Liver (tissue), 9 donors: ENCODE data around the gene TGFBR3L. TPM values are rescaled to one million over a fixed set of nuclear protein-coding genes. Genes with fewer than 3 reads are reported as not detected.

Source experiments
- DNase-seq: peaks from one replicate; pipeline ENCODE4 v3.0.0-alpha.2; 2017; ENCODE audit warnings: low spot score
- H3K27ac ChIP-seq, 2 donors: one replicate each; pipeline ENCODE4 v1.7.0; 2013; ENCODE audit warnings: inconsistent platforms in 2 of 2, low read length in 2 of 2, control low read depth in 1 of 2, low read depth in 1 of 2, mild to moderate bottlenecking in 1 of 2
- H3K27me3 ChIP-seq, 4 donors: one replicate each; pipeline versions ENCODE4 v1.6.1 to v1.7.0; 2013; ENCODE audit warnings: low read length in 3 of 4, inconsistent platforms in 1 of 4, mild to moderate bottlenecking in 1 of 4, moderate library complexity in 1 of 4; ENCODE audit not compliant: control insufficient read depth in 4 of 4, insufficient read depth in 4 of 4
- H3K36me3 ChIP-seq, 4 donors: one replicate each; pipeline versions ENCODE4 v1.6.1 to v1.7.0; 2013; ENCODE audit warnings: low read length in 3 of 4, mild to moderate bottlenecking in 3 of 4, low read depth in 1 of 4, moderate library complexity in 1 of 4; ENCODE audit not compliant: control insufficient read depth in 4 of 4, insufficient read depth in 3 of 4
- H3K4me1 ChIP-seq, 4 donors: one replicate each; pipeline versions ENCODE4 v1.6.1 to v1.7.0; 2013; ENCODE audit warnings: low read length in 3 of 4, mild to moderate bottlenecking in 3 of 4, moderate library complexity in 1 of 4; ENCODE audit not compliant: control insufficient read depth in 4 of 4, insufficient read depth in 4 of 4
- H3K4me3 ChIP-seq, 3 donors: one replicate each; pipeline versions ENCODE4 v1.6.1 to v1.7.0; 2013; ENCODE audit warnings: low read length in 3 of 3, control low read depth in 1 of 3, low read depth in 1 of 3, mild to moderate bottlenecking in 1 of 3
- H3K9ac ChIP-seq, 2 donors: one replicate each; pipeline ENCODE4 v1.7.0; 2013; ENCODE audit warnings: low read length in 2 of 2, mild to moderate bottlenecking in 2 of 2, moderate library complexity in 2 of 2, control low read depth in 1 of 2, low read depth in 1 of 2
- H3K9me3 ChIP-seq, 4 donors: one replicate each; pipeline versions ENCODE4 v1.6.1 to v1.7.0; 2013; ENCODE audit warnings: low read length in 3 of 4; ENCODE audit not compliant: control insufficient read depth in 4 of 4
- EGR1 ChIP-seq, 2 donors: IDR thresholded peaks; 2 replicates each; pipeline ENCODE4 v1.6.1; 2016 to 2018; ENCODE audit warnings: antibody characterized with exemption in 2 of 2, low read depth in 2 of 2
- FOXA2 ChIP-seq: IDR thresholded peaks from 2 replicates; pipeline ENCODE4 v1.6.1; 2016; ENCODE audit warnings: antibody characterized with exemption
- HNF4A ChIP-seq, 2 donors: conservative IDR thresholded peaks; 2 replicates each; pipeline ENCODE4 v1.6.1; 2016; ENCODE audit warnings: antibody characterized with exemption in 2 of 2, mild to moderate bottlenecking in 2 of 2
- HNF4G ChIP-seq: IDR thresholded peaks from 2 replicates; pipeline ENCODE4 v1.6.1; 2016; ENCODE audit warnings: antibody characterized with exemption
- JUND ChIP-seq, 2 donors: IDR thresholded peaks; 2 replicates each; pipeline ENCODE4 v1.6.1; 2016; ENCODE audit warnings: antibody characterized with exemption in 2 of 2
- MAX ChIP-seq: IDR thresholded peaks from 2 replicates; pipeline ENCODE4 v1.6.1; 2016; ENCODE audit warnings: antibody characterized with exemption
- NR2F2 ChIP-seq: IDR thresholded peaks from 2 replicates; pipeline ENCODE4 v1.6.1; 2016; ENCODE audit warnings: antibody characterized with exemption
- RAD21 ChIP-seq, 2 donors: IDR thresholded peaks; 2 replicates each; pipeline ENCODE4 v1.6.1; 2016; ENCODE audit warnings: antibody characterized with exemption in 2 of 2, mild to moderate bottlenecking in 2 of 2
- REST ChIP-seq: IDR thresholded peaks from 2 replicates; pipeline ENCODE4 v1.6.1; 2016; ENCODE audit warnings: antibody characterized with exemption, mild to moderate bottlenecking
- SP1 ChIP-seq: IDR thresholded peaks from 2 replicates; pipeline ENCODE4 v1.6.1; 2018; ENCODE audit warnings: antibody characterized with exemption, mild to moderate bottlenecking
- TAF1 ChIP-seq: conservative IDR thresholded peaks from 2 replicates; pipeline ENCODE4 v1.6.1; 2016; ENCODE audit warnings: antibody characterized with exemption, mild to moderate bottlenecking
- YY1 ChIP-seq: IDR thresholded peaks from 2 replicates; pipeline ENCODE4 v1.6.1; 2016; ENCODE audit warnings: antibody characterized with exemption, mild to moderate bottlenecking
- WGBS: extraction: QIAGEN DNeasy Blood & Tissue Kit; methylation state at CpG from one replicate; pipeline ENCODE4 v1.1.7; 2013; 5-methylcytosine and 5-hydroxymethylcytosine counted together
- polyA plus RNA-seq, 2 donors: library from polyadenylated mRNA; stranded (reverse) in 1 of 2; unstranded in 1 of 2; fragments of 200-250 nt in 1 of 2; fragments of >200 nt in 1 of 2; fragmentation: Nextera tagmentation in 1 of 2; extraction: Ambion mirVana in 1 of 2; gene quantifications; one replicate each; pipeline versions ENCODE4 v1.2.1 to v1.2.3, GENCODE V29; 2013 to 2015
- total RNA-seq, 2 donors: library from RNA; depleted of rRNA; stranded (reverse); fragments of >200 nt; gene quantifications; one replicate each; pipeline ENCODE4 v1.2.3, GENCODE V29; 2014
- TF ChIP-seq, protein P1 (sequence below): fragments of 150-350 bp; IDR thresholded peaks from 2 replicates; pipeline ENCODE4 v1.5.1; 2017; ENCODE audit warnings: improper control_type of control experiment, low read depth, low read length; ENCODE audit not compliant: missing input control
- donor health status: healthy.
- donor health status: healthy.
- donor health status: healthy.
- donor health status: healthy.
- donor health status: healthy.

TGFBR3L gene
- total and polyA plus RNA-seq, 4 donors = 0.32 to 2.5 (median 0.36) TPM; not detected in 1

GRCh38 chr19:7921302-7921966 lies 6.8 kb downstream of the TGFBR3L start:
- TF ChIP-seq RAD21 (IDR thresholded peaks at IDR 0.05) (no peak), NR2F2 (peak; percentile 5)
- no peak for DNase-seq
- WGBS = 69% methylated on average over 17 of the region's 17 CpGs
- H3K36me3 ChIP-seq = peaks cover 0 to 12% (median 5%) of the 10 kb centered on the region in 4 donors
- H3K27me3 ChIP-seq = no peaks in the 10 kb centered on the region
- peaks cover 27 to 56% (median 38%) of the 10 kb centered on the region in 4 donors for H3K4me1 ChIP-seq
- peak overlapping the region; percentile 38 to 82 for H3K27ac ChIP-seq
- H3K4me3 ChIP-seq = peak overlapping the region; percentile 30 to 56 (median 37)
- peak overlapping the region in 1 of 2 donors; percentile 1 for H3K9ac ChIP-seq
- H3K9me3 ChIP-seq = no peaks in the 10 kb centered on the region

DNA sequence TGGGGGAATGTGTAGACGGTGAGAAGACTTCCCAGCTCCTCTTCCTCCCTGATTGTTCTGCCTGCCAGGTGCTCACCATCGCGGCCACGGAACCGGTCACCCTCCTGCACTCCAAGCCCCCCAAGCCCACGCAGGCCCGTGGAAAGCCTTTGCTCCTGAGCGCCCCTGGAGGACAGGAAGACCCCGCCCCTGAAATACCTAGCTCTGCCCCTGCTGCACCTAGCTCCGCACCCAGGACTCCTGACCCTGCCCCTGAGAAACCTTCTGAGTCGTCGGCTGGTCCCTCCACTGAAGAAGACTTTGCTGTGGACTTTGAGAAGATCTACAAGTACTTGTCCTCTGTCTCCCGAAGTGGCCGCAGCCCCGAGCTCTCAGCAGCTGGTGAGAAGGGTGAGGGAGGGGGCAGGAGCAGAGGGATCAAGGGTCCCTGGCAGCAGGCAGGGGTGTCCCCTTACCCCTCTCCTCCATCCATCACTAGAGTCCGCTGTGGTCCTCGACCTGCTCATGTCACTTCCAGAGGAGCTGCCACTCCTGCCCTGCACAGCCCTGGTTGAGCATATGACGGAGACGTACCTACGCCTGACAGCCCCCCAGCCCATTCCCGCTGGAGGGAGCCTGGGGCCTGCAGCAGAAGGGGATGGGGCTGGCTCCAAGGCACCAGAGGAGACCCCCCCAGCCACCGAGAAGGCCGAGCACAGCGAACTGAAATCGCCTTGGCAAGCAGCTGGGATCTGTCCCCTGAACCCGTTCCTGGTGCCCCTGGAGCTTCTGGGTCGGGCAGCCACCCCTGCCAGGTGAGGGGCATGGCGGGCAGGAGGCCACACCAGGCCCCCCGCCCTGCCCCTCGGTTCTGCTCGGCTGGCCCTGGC lies 7.6 kb downstream of the TGFBR3L start:
- Histone ChIP-seq H3K27me3 (no peaks in the 10 kb centered on the region), H3K4me3 (no peak overlapping the region), H3K36me3 (peaks cover 0 to 12% (median 5%) of the 10 kb centered on the region in 4 donors), H3K9ac (no peak overlapping the region), H3K4me1 (peaks cover 21 to 49% (median 35%) of the 10 kb centered on the region in 4 donors), H3K27ac (no peak overlapping the region), H3K9me3 (no peaks in the 10 kb centered on the region)
- TF ChIP-seq TAF1 (no peak), FOXA2 (no peak), MAX (no peak), JUND (IDR thresholded peaks at IDR 0.05) (no peak), HNF4G (no peak), HNF4A (conservative IDR thresholded peaks at IDR 0.05) (no peak), SP1 (no peak), RAD21 (IDR thresholded peaks at IDR 0.05) (no peak), EGR1 (IDR thresholded peaks at IDR 0.05; ENCODE audit: low read depth in 2 of 2) (no peak), YY1 (no peak), REST (no peak)
- TF ChIP-seq, protein P1, sequence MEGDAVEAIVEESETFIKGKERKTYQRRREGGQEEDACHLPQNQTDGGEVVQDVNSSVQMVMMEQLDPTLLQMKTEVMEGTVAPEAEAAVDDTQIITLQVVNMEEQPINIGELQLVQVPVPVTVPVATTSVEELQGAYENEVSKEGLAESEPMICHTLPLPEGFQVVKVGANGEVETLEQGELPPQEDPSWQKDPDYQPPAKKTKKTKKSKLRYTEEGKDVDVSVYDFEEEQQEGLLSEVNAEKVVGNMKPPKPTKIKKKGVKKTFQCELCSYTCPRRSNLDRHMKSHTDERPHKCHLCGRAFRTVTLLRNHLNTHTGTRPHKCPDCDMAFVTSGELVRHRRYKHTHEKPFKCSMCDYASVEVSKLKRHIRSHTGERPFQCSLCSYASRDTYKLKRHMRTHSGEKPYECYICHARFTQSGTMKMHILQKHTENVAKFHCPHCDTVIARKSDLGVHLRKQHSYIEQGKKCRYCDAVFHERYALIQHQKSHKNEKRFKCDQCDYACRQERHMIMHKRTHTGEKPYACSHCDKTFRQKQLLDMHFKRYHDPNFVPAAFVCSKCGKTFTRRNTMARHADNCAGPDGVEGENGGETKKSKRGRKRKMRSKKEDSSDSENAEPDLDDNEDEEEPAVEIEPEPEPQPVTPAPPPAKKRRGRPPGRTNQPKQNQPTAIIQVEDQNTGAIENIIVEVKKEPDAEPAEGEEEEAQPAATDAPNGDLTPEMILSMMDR = no peak
- DNase-seq = no peak
- WGBS = 96% methylated on average over 31 of the region's 31 CpGs
